Stimulated activated naive CD4-positive, alpha-beta T cell (primary cell): ENCODE measurements around the gene NRROS.
"Not testable (repeated sequence)": the region's sequence is repeated elsewhere in the genome, so short reads cannot be mapped to it uniquely, and the experiment has no call there.

Experiments used
- DNase-seq, 6 experiments: peaks; one replicate each; lab custom pipeline; 2025; lab: John Stamatoyannopoulos, UW

NRROS gene

DNA sequence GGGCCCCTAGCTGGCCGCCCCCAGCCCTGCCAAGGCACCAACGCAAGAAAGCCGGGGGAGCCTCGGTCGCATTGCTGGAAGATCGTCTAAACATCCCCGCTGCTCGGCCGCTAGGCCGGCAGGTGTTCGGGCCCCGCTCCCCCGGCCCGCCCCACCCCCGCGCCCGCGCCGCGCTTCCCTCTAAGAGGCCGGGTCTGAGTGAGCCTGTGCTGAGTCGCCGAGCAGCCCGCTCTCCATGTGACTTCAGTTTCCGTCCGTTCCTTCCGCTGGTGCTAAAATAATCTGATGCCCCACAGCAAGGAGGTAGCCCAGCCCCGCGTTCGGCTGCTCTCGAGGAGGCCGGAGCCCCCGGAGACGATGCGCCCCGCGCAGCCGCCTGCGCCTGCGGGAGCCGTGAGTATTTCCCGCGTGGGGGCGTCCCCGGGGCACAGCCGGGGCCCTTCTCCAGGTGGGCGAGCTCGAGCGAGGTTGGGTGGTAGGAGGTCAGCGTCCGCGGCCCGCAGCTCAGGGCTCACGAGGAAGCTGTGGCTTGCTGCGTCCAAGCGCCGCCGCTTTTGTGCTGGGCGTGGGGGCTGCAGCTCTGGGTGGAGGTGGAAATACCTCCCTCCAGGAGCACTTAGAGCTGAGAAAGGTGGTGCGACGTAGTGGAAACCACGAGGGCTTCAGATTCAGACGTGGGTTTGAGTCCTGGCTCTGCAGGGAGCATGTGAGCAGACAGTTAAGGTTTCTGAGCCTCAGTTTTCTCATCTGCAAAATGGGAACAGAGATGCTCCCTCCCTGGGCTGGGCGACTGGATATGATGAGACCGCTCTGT, at the start of gene NRROS:
NRROS (plus strand) TSS at position 212 of the 814 bp plus-strand sequence. CDS start 14,846 bp downstream, outside the sequence.
- DNase-seq = peak; percentile 21 to 59 (median 46)

DNA sequence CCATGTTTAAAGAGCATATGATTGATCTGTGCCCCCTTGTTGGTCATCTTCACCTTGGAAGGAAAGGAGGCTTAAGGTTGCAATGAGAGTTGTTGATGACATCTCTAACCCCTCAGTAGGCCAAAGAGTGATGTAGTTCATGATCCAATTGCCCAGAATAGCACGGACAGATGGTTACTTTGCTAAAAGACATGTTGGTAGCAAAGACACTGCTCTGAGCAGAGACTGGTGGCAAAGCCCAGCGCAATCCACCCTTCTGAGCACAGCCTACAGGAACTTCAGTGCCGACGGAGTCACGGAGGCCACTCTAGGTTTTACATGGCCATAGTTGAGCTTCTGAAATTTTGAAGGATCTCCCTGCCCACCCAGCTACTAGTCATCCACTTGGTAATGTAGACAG, 49.2 kb upstream of the NRROS start:
- DNase-seq = no peak

DNA sequence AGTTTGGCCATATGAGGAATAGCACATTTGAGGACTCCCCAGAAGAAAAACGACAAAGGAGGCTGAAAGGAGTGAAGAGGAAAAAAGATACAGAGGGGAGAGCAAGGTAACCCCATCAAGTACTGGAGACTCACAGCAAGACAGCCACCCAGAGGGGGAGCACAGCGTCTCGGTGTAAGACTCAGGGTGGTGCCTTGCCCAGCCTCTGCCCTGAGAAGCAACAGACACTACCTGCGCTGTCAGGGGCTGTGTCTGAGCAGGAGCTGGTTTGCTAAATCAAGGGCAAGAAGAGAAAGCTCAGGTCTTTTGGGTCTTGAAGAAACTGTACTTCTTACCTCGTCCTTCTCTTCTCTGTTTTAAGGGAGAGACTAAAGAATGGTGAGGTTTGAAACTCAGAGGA, 43.1 kb upstream of the NRROS start:
- DNase-seq = no peak

DNA sequence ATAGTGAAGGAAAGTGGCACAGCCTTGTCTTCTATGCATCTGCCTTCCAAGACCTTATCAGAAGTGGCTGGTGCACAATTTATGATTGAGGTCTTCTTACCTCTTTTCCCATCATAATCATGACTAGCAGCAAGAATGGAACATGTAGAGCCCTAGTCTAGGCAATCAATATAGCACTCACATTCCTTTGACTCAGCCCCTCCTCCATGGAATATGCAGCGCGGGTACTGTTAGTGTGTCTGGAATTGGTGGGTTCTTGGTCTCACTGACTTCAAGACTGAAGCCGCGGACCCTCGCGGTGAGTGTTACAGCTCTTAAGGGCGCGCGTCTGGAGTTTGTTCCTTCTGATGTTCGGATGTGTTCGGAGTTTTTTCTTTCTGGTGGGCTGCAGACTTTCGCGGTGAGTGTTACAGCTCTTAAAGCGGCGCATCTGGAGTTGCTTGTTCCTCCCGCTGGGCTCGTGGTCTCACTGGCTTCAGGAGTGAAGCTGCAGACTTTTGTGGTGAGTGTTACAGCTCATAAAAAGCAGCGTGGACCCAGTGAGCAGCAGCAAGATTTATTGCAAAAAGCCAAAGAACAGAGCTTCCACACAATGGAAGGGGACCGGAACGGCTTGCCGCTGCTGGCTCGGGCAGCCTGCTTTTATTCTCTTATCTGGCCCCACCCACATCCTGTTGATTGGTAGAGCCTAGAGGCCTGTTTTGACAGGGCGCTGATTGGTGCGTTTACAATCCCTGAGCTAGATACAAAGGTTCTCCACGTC, 41.3 kb upstream of the NRROS start:
- peak in 5 of 6 experiments; percentile 13 to 59 (median 34) for DNase-seq

DNA sequence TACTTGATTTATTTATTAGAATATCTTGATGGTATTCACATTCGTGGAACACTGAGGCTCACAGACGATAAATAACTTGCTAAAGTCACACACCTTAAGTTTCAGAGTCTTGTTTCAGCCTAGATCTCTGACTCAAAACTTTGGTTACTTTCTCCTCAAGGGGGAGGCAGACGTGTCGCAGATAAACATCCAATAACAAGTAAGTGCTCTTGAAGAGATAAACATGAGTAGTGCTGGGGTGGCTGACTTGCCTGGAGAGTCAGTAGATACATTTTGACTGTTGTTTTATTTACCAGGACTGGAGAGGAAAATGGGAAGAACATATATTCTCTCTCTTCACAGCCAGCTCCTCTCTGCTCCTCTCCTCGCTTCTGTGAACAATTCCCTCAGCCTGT, 39.8 kb upstream of the NRROS start:
- no peak for DNase-seq

DNA sequence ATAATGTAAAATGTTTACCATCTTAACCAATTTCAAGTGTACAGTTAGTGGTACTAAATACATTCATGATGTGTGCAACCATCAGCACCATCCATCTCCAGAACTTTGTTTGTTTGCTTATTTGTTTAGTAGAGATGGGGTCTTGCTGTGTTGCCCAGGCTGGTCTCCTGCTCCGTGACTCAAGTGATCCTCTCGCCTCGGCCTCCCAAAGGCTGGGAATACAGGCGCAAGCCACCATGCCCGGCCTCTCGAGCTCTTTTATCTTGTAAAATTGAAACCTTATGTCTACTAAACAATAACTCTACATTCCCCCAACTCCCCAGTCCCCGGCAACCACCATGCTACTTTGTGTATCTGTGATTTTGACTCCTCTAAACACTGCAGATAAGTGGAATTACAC, 39.1 kb upstream of the NRROS start:
- DNase-seq = no peak

DNA sequence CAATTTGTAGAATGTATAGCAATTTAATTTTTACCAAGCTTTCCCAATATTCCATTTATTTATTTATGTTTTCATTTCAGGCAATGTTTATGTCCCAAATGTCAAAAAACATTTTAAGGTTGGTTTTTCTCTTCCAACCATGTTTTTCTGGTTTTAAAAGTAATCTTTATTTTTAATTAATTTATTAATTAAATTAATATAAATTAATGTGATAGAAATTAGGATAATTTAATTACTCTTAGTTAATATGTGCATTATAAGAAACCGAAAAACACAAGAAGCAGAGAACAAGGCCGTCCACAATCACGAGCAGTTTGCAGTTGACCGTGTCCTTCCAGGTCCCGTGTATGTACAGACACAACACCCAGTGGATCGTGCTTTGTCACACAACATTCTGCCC, 36.8 kb upstream of the NRROS start:
- DNase-seq = no peak

DNA sequence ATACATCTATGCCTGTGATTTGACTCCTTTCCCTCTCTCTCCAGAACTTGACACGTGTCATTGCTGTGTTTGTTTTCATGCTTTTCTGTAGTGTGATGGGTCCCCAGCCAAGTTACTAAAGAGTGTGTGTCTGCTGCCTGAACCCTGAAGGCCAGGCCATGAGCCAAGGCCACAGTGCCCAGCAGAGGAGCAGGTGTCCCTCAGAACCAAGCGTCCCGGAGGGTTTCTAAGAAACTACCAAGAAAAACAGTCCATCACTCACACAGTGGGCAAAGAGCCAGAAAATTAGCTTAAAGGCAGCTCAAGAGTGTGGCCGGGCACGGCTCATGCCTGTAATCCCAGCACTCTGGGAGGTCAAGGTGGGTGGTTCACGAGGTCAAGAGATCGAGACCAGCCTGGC, 35.8 kb upstream of the NRROS start:
- no peak for DNase-seq

- peak; percentile 53 to 81 (median 75) for DNase-seq
Observed at GRCh38 chr3:196604548-196604947, 34.9 kb upstream of the NRROS start.

- no peak for DNase-seq
Observed at GRCh38 chr3:196608693-196609092, 30.8 kb upstream of the NRROS start.

- peak; percentile 78 to 92 (median 90) for DNase-seq
Observed at GRCh38 chr3:196609343-196609775, 30.1 kb upstream of the NRROS start.

GRCh38 chr3:196609805-196610515, 29.5 kb upstream of the NRROS start:
- DNase-seq = no peak

GRCh38 chr3:196611761-196612483, 27.6 kb upstream of the NRROS start:
- peak in 2 of 6 experiments; percentile 7 to 21 for DNase-seq

GRCh38 chr3:196615234-196615633, 24.3 kb upstream of the NRROS start:
- not testable (repeated sequence) for DNase-seq

DNA sequence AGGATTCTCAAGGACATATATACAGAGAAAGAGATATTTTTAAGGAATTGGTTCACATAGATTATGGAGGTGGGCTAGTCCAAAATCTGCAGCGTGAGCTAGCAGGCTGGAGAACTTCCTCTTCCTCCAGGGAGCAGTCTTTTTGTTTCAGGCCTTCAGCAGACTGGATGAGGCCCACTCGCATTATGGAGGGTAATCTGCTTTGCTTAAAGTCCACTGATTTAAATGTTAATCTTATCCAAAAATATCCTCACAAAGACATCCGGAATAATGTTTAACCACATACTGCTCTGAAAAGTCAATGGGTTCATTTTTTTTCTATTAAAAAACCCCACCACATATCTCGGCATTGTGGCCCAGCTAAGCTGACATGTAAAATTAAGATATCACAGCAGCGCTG, 22.2 kb upstream of the NRROS start:
- no peak for DNase-seq

DNA sequence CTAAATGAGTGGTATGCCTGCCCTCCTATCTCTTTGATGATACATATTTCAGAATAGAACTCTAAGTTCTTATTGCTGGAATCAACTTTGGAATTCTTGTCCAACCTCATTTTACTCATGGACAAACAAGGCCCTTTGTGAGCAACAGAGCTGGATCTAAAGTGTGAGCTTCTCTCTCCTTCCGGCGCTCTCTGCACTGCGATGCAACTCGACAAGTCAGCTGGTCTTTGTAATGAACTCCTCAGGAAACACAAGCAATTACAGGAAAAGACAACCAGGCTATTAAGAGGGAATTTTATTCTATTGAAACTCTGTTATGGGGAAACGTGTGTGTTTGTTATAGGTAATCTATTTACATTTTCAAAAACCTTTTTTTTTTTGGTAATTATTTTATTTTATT, 20.3 kb upstream of the NRROS start:
- no peak for DNase-seq

DNA sequence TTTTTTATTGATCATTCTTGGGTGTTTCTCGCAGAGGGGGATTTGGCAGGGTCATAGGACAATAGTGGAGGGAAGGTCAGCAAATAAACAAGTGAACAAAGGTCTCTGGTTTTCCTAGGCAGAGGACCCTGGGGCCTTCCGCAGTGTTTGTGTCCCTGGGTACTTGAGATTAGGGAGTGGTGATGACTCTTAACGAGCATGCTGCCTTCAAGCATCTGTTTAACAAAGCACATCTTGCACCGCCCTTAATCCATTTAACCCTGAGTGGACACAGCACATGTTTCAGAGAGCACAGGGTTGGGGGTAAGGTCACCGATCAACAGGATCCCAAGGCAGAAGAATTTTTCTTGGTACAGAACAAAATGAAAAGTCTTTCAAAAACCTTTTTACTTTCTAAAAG, 19.9 kb upstream of the NRROS start:
- not testable (repeated sequence) for DNase-seq

DNA sequence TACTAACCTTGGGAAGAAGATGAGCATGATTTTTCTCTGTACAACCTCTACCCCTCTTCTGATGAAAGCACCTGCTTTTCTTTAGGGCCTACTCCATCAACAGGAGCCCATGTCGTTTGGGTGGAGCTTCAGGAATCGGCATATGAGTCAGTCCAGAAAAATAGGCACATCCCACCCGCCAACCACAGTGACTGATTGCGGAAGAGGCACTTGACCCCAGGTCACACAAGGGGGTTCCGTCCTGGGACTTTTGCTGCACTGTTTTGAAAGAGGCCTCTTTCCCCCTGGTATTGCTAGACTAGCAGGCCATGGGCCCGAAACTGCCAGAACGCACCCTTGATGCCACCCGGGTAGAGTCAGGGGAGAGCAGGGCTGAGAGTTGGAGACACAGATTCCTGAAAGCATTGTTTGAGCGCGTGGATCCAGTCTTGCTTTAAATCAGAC, 19.3 kb upstream of the NRROS start:
- DNase-seq = no peak

DNA sequence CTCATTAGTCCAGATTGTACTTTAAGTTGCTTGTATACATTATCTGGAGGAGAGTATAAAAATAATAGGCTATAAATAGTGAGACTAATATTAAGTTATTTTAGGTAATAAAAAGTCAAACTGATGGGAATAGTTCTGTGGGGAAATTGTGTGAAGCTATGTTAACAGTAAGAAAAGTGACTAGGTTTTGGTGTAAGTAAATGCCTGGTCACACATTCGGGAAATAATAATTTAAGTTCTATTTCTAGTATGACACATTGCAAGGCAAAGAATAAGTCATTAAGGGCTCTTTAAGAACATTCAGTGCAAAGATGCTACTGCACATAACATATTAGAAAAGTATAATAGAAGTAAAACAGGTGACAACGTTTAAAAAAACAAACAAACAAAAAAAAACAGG, 18.8 kb upstream of the NRROS start:
- DNase-seq = no peak

DNA sequence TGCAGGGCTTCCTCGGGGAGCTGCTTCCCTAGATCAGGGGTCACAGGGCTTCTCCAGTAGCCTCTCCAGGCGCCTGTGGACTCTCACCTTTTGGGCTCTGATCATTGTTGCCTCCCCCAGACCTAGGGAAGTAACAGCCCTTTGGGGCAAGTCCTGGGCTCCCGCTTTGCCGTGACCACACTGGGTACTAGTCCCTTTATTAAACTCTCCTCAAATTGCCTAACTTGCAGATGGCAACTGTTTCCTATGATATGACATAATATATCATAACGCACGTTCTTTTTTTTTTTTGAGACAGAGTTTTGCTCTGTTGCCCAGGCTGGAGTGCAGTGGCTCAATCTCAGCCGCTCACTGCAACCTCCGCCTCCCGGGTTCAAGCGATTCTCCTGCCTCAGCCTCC, 17.9 kb upstream of the NRROS start:
- no peak for DNase-seq

GRCh38 chr3:196624067-196624790, 15.3 kb upstream of the NRROS start:
- peak in 2 of 6 experiments; percentile 8 to 22 for DNase-seq
